ENCODE measurements around the gene TBCK. TPM values are rescaled to one million over a fixed set of nuclear protein-coding genes. Genes with fewer than 3 reads are reported as not detected.
"Not testable (repeated sequence)": the region's sequence is repeated elsewhere in the genome, so short reads cannot be mapped to it uniquely, and the experiment has no call there.

TBCK gene
- total and polyA plus RNA-seq, 3 donors from 2014 or later, result 17.7 to 67.1 (median 66.3) TPM

DNA sequence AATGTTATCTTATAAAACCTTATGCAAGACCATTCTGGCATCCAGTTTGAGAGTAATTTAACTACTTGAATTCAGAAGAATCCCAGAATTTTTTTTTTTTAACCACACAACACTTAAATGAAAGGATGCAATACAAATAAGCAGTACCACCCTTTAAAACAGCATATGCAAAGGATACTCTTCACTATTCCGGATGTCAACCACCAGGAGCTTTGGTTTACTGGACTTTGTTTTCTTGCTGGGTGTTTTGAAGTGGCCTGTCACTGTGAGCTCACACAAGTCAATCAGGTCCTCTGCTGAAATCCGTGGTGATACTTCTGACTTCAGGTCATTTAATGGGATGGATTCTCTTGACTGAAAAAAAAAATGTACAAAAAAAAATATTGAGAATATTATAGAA lies 200.0 kb downstream of the TBCK start:
- intact Hi-C loops (cut with DNase I; ENCODE audit: low total_unique reads), result no loop called here
- Histone ChIP-seq H3K9me3 (no peaks in the 10 kb centered on the region), H3K27me3 (no peaks in the 10 kb centered on the region), H3K4me1 (no peaks in the 10 kb centered on the region), H3K4me3 (no peak overlapping the region), H3K36me3 (ENCODE audit: low read depth, missing control alignments) (no peaks in the 10 kb centered on the region), H3K27ac (no peak overlapping the region)
- 91 to 97% methylated on average over 2 of the region's 2 CpGs for WGBS, 2 donors
- no peak for DNase-seq
- TF ChIP-seq POLR2A (IDR thresholded peaks at IDR 0.05) (no peak), CTCF (IDR thresholded peaks at IDR 0.05) (no peak)

DNA sequence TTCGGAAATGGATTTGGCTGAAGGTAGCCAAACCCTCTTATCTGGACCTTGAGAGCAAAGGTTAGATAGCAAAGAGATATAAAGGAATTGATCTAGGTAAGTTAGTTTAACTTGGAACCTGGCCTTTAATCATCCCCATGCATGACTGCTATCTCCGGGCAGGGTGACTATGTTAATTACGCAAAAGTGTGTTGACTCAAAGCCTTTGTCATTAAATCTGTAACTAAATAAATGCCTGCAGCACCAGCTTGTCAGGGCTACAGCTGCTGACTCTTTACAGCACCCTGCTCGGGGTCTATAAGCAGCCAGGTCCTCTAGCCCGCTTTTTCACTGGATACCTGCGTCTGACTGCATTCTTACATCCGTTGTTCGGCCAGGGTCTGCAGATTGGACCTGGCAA lies 201.7 kb downstream of the TBCK start:
- 93 to 95% methylated on average over 8 of the region's 8 CpGs for WGBS, 2 donors

GRCh38 chr4:106111778-106112469 lies 204.1 kb downstream of the TBCK start:
- 92 to 98% methylated on average over 2 of the region's 2 CpGs for WGBS, 2 donors
- intact Hi-C loops (cut with DNase I; ENCODE audit: low total_unique reads); H3K36me3 ChIP-seq (ENCODE audit: low read depth, missing control alignments); DNase-seq; H3K9me3 ChIP-seq; H3K4me3 ChIP-seq; H3K27me3 ChIP-seq; H3K27ac ChIP-seq; H3K4me1 ChIP-seq: not testable (repeated sequence)

More for the DNA sequence above, 201.7 kb downstream of the TBCK start:
- Histone ChIP-seq H3K36me3 (ENCODE audit: low read depth, missing control alignments) (no peaks in the 10 kb centered on the region), H3K4me3 (no peak overlapping the region), H3K27ac (no peak overlapping the region), H3K9me3 (no peaks in the 10 kb centered on the region), H3K27me3 (no peaks in the 10 kb centered on the region), H3K4me1 (no peaks in the 10 kb centered on the region)
- TF ChIP-seq POLR2A (IDR thresholded peaks at IDR 0.05), result no peak
- no peak for TF ChIP-seq CTCF (IDR thresholded peaks at IDR 0.05)
- DNase-seq, result no peak
- intact Hi-C loops (cut with DNase I; ENCODE audit: low total_unique reads), result no loop called here

- TF ChIP-seq POLR2A (IDR thresholded peaks at IDR 0.05) (no peak), CTCF (IDR thresholded peaks at IDR 0.05) (no peak)
- no peak overlapping the region for H3K4me3 ChIP-seq
- no peak overlapping the region for H3K27ac ChIP-seq
- WGBS, 2 donors, result 95 to 96% methylated on average over 6 of the region's 6 CpGs
- H3K9me3 ChIP-seq, result no peaks in the 10 kb centered on the region
- H3K27me3 ChIP-seq, result no peaks in the 10 kb centered on the region
- intact Hi-C loops (cut with DNase I; ENCODE audit: low total_unique reads), result no loop called here
- no peak for DNase-seq
- H3K36me3 ChIP-seq (ENCODE audit: low read depth, missing control alignments), result no peaks in the 10 kb centered on the region
- no peaks in the 10 kb centered on the region for H3K4me1 ChIP-seq
Observed at GRCh38 chr4:106109929-106110328, 206.1 kb downstream of the TBCK start.

DNA sequence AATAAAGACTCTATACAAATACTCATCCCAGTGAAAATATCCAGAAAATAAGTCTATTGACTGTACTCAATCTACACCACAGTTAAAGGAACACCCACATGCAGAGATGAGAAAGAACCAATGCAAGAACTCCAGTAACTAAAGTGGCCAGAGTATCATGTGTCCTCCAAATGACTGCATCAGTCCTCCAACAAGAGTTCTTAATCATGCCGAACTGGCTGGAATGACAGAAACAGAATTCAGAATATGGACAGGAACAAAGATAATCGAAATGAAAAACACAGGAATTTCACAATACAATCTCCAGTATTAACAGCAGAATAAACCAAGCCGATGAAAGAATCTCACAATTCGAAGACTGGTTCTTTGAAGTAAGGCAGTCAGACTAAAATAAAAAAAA lies 210.3 kb downstream of the TBCK start:
- H3K27ac ChIP-seq, result no peak overlapping the region
- no peak for DNase-seq
- WGBS, 2 donors, result 93 to 98% methylated on average over 4 of the region's 4 CpGs
- no peaks in the 10 kb centered on the region for H3K9me3 ChIP-seq
- no peaks in the 10 kb centered on the region for H3K27me3 ChIP-seq
- TF ChIP-seq CTCF (IDR thresholded peaks at IDR 0.05) (no peak), POLR2A (IDR thresholded peaks at IDR 0.05) (no peak)
- no peaks in the 10 kb centered on the region for H3K36me3 ChIP-seq (ENCODE audit: low read depth, missing control alignments)
- no peak overlapping the region for H3K4me3 ChIP-seq
- intact Hi-C loops (cut with DNase I; ENCODE audit: low total_unique reads), result no loop called here
- no peaks in the 10 kb centered on the region for H3K4me1 ChIP-seq
